ENCODE measurements around the gene SIX6. TPM values are rescaled to one million over a fixed set of nuclear protein-coding genes. Genes with fewer than 3 reads are reported as not detected.

SIX6 gene
- total and polyA plus RNA-seq, 4 donors: not detected

DNA sequence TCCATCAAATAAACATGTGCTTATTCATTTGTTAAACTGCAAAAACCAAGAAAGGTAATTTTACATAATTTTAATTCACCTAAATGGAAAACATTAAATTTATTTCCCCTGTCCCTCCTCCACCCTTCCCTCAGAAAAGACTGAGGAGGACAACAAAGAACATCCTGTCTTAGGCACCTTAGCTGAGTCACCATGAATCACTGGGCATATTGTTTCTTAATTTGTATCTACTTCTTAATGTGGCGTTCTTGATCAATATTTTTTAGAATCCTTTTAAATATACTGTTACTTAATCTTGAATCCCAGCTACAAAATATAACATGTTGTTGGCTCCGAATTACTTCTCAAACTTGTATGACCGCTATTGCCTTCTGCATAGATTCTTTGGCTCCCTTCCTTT, 23.5 kb downstream of the SIX6 start:
- no peak overlapping the region for H3K4me3 ChIP-seq (ENCODE audit: low read depth in 1 of 3, low read length in 3 of 3)
- WGBS: 62% methylated on average over 3 of the region's 3 CpGs
- DNase-seq (ENCODE audit: low spot score): no peak
- no peak for TF ChIP-seq JUND (IDR thresholded peaks at IDR 0.05)
- TF ChIP-seq, protein P1, sequence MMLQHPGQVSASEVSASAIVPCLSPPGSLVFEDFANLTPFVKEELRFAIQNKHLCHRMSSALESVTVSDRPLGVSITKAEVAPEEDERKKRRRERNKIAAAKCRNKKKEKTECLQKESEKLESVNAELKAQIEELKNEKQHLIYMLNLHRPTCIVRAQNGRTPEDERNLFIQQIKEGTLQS (IDR thresholded peaks at IDR 0.05): no peak
- no peaks in the 10 kb centered on the region for H3K27me3 ChIP-seq (ENCODE audit: control insufficient read depth in 4 of 4, insufficient read depth in 4 of 4, low read length in 3 of 4)
- H3K9ac ChIP-seq (ENCODE audit: low read depth in 1 of 2, low read length in 2 of 2): no peak overlapping the region
- no peak overlapping the region for H3K27ac ChIP-seq (ENCODE audit: low read depth in 1 of 2, low read length in 2 of 2)
- H3K36me3 ChIP-seq (ENCODE audit: control insufficient read depth in 4 of 4, insufficient read depth in 3 of 4, low read depth in 1 of 4, low read length in 3 of 4): no peaks in the 10 kb centered on the region
- H3K4me1 ChIP-seq (ENCODE audit: control insufficient read depth in 4 of 4, insufficient read depth in 4 of 4, low read length in 3 of 4): no peaks in the 10 kb centered on the region
- H3K9me3 ChIP-seq (ENCODE audit: control insufficient read depth in 4 of 4, low read length in 3 of 4): no peaks in the 10 kb centered on the region

DNA sequence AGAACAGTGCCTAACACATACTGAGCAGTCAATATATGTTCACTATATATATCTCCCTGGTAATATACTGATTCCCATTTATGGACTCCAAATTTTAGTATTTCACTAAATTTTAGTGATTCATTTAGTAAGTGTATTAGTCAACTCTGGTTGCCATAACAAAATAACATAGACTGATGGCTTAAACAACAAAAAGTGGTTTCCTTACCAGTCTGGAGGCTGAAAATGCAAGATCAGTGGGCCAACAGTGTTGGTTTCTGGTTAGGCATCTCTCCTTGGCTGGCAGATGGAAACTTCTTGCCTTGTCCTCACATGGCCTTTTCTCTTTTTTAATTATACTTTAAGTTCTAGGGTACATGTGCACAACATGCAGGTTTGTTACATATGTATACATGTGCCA, 28.7 kb downstream of the SIX6 start:
- Histone ChIP-seq H3K4me3 (ENCODE audit: low read depth in 1 of 3, low read length in 3 of 3) (no peak overlapping the region), H3K36me3 (ENCODE audit: control insufficient read depth in 4 of 4, insufficient read depth in 3 of 4, low read depth in 1 of 4, low read length in 3 of 4) (no peaks in the 10 kb centered on the region), H3K27ac (ENCODE audit: low read depth in 1 of 2, low read length in 2 of 2) (no peak overlapping the region), H3K27me3 (ENCODE audit: control insufficient read depth in 4 of 4, insufficient read depth in 4 of 4, low read length in 3 of 4) (no peaks in the 10 kb centered on the region), H3K9me3 (ENCODE audit: control insufficient read depth in 4 of 4, low read length in 3 of 4) (peaks cover 0 to 3% (median under 1%) of the 10 kb centered on the region in 4 donors), H3K4me1 (ENCODE audit: control insufficient read depth in 4 of 4, insufficient read depth in 4 of 4, low read length in 3 of 4) (no peaks in the 10 kb centered on the region), H3K9ac (ENCODE audit: low read depth in 1 of 2, low read length in 2 of 2) (no peak overlapping the region)
- no peak for TF ChIP-seq HNF4A (conservative IDR thresholded peaks at IDR 0.05)
- no peak for TF ChIP-seq GABPA (IDR thresholded peaks at IDR 0.05 in 1 of 2, conservative IDR thresholded peaks at IDR 0.05 in 1 of 2)
- TF ChIP-seq RAD21 (IDR thresholded peaks at IDR 0.05): no peak
- no peak for TF ChIP-seq YY1 (IDR thresholded peaks at IDR 0.05)
- TF ChIP-seq FOXA2 (IDR thresholded peaks at IDR 0.05): no peak
- TF ChIP-seq, protein P2, sequence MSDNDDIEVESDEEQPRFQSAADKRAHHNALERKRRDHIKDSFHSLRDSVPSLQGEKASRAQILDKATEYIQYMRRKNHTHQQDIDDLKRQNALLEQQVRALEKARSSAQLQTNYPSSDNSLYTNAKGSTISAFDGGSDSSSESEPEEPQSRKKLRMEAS (IDR thresholded peaks at IDR 0.05): no peak
- TF ChIP-seq FOXA1 (IDR thresholded peaks at IDR 0.05): no peak
- no peak for TF ChIP-seq NR2F2 (IDR thresholded peaks at IDR 0.05)
- no peak for TF ChIP-seq JUND (IDR thresholded peaks at IDR 0.05)
- no peak for TF ChIP-seq TAF1 (conservative IDR thresholded peaks at IDR 0.05)
- TF ChIP-seq, protein P3, sequence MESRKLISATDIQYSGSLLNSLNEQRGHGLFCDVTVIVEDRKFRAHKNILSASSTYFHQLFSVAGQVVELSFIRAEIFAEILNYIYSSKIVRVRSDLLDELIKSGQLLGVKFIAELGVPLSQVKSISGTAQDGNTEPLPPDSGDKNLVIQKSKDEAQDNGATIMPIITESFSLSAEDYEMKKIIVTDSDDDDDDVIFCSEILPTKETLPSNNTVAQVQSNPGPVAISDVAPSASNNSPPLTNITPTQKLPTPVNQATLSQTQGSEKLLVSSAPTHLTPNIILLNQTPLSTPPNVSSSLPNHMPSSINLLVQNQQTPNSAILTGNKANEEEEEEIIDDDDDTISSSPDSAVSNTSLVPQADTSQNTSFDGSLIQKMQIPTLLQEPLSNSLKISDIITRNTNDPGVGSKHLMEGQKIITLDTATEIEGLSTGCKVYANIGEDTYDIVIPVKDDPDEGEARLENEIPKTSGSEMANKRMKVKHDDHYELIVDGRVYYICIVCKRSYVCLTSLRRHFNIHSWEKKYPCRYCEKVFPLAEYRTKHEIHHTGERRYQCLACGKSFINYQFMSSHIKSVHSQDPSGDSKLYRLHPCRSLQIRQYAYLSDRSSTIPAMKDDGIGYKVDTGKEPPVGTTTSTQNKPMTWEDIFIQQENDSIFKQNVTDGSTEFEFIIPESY (IDR thresholded peaks at IDR 0.05): no peak
- no peak for TF ChIP-seq HNF4G (IDR thresholded peaks at IDR 0.05)
- TF ChIP-seq SP1 (IDR thresholded peaks at IDR 0.05): no peak
- TF ChIP-seq EGR1 (IDR thresholded peaks at IDR 0.05; ENCODE audit: low read depth in 2 of 2): no peak
- DNase-seq (ENCODE audit: low spot score): no peak

DNA sequence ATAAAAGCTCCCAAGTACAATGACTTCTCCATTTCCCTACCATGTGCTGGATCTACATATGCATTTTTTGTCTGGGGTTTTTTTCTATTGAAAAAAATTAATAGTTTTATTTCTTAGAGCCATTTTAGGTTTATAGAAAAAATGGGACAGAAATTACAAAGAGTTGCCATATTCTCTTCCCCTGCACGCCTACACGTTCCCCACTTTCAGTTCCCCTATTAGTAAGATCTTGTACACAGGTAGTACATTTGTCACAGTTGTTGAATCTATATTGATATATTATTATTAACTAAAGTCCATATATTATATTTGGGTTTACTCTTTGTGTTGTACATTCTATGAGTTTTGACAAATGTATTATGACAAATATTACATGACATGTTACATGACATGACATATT, 35.7 kb downstream of the SIX6 start:
- H3K9me3 ChIP-seq (ENCODE audit: control insufficient read depth in 4 of 4, low read length in 3 of 4): peaks cover 4 to 12% (median 4%) of the 10 kb centered on the region in 4 donors
- WGBS: 76% methylated on average over 2 of the region's 2 CpGs
- no peaks in the 10 kb centered on the region for H3K4me1 ChIP-seq (ENCODE audit: control insufficient read depth in 4 of 4, insufficient read depth in 4 of 4, low read length in 3 of 4)
- H3K27me3 ChIP-seq (ENCODE audit: control insufficient read depth in 4 of 4, insufficient read depth in 4 of 4, low read length in 3 of 4): peaks cover 0 to 2% (median 0%) of the 10 kb centered on the region in 4 donors
- no peaks in the 10 kb centered on the region for H3K36me3 ChIP-seq (ENCODE audit: control insufficient read depth in 4 of 4, insufficient read depth in 3 of 4, low read depth in 1 of 4, low read length in 3 of 4)
- H3K27ac ChIP-seq (ENCODE audit: low read depth in 1 of 2, low read length in 2 of 2): no peak overlapping the region
- TF ChIP-seq RXRA (IDR thresholded peaks at IDR 0.05) (no peak), RAD21 (IDR thresholded peaks at IDR 0.05) (no peak), JUND (IDR thresholded peaks at IDR 0.05) (no peak), YY1 (IDR thresholded peaks at IDR 0.05) (no peak), FOXA2 (IDR thresholded peaks at IDR 0.05) (no peak), GABPA (IDR thresholded peaks at IDR 0.05 in 1 of 2, conservative IDR thresholded peaks at IDR 0.05 in 1 of 2) (no peak), HNF4G (IDR thresholded peaks at IDR 0.05) (no peak), EGR1 (IDR thresholded peaks at IDR 0.05; ENCODE audit: low read depth in 2 of 2) (no peak), FOXA1 (IDR thresholded peaks at IDR 0.05) (no peak), SP1 (IDR thresholded peaks at IDR 0.05) (no peak)
- TF ChIP-seq, protein P3 (IDR thresholded peaks at IDR 0.05): no peak
- TF ChIP-seq, protein P1 (IDR thresholded peaks at IDR 0.05): no peak
- TF ChIP-seq, protein P4, sequence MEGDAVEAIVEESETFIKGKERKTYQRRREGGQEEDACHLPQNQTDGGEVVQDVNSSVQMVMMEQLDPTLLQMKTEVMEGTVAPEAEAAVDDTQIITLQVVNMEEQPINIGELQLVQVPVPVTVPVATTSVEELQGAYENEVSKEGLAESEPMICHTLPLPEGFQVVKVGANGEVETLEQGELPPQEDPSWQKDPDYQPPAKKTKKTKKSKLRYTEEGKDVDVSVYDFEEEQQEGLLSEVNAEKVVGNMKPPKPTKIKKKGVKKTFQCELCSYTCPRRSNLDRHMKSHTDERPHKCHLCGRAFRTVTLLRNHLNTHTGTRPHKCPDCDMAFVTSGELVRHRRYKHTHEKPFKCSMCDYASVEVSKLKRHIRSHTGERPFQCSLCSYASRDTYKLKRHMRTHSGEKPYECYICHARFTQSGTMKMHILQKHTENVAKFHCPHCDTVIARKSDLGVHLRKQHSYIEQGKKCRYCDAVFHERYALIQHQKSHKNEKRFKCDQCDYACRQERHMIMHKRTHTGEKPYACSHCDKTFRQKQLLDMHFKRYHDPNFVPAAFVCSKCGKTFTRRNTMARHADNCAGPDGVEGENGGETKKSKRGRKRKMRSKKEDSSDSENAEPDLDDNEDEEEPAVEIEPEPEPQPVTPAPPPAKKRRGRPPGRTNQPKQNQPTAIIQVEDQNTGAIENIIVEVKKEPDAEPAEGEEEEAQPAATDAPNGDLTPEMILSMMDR (IDR thresholded peaks at IDR 0.05; ENCODE audit: low read depth, low read length, missing input control): no peak
- TF ChIP-seq, protein P2 (IDR thresholded peaks at IDR 0.05): no peak
- no peak overlapping the region for H3K9ac ChIP-seq (ENCODE audit: low read depth in 1 of 2, low read length in 2 of 2)
- no peak for DNase-seq (ENCODE audit: low spot score)
- H3K4me3 ChIP-seq (ENCODE audit: low read depth in 1 of 3, low read length in 3 of 3): no peak overlapping the region
